Astrocyte of the spinal cord (primary cell): ENCODE data around the gene RP9.

ENCODE experiments used
- DNase-seq: peaks from one replicate; pipeline ENCODE4 v3.0.0; 2011; ENCODE audit warnings: low read depth, low spot score
- H3K4me3 ChIP-seq: 2 replicates; pipeline ENCODE4 v1.5.1; 2011; ENCODE audit warnings: low read depth, mild to moderate bottlenecking, low read length, moderate library complexity
- in situ Hi-C: cut with HindIII; loops from 2 replicates; pipeline ENCODE4 v1.10.0; 2017; ENCODE audit warnings: low sequenced_read_pairs
- TF ChIP-seq, protein P1 (sequence below): IDR thresholded peaks from 2 replicates; pipeline ENCODE4 v1.5.1; 2012; ENCODE audit warnings: low read depth, mild to moderate bottlenecking, low read length, inconsistent platforms

Gene RP9

DNA sequence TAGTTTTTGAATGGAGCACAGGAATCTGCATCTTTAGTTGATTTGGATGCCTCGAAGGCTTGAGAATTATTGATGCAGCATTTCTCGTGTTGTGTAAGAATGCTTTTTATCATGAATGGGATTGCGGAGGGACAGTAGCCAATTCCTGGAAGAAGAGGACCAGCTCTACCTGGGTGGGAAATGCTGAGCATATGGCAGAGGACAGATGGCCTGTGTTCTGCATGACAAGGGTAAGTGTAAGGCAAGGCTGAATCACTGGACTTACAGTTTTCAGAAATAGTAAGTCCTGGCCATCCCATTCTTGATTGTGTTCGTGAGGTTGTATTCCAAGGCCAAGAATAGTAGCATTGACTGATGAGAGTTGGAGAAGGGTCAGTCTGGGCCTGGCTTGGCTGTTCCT, 15.9 kb downstream of the RP9 start:
- in situ Hi-C loops, result no loop called here
- no peak for DNase-seq
- H3K4me3 ChIP-seq, result no peak overlapping the region
- TF ChIP-seq, protein P1, sequence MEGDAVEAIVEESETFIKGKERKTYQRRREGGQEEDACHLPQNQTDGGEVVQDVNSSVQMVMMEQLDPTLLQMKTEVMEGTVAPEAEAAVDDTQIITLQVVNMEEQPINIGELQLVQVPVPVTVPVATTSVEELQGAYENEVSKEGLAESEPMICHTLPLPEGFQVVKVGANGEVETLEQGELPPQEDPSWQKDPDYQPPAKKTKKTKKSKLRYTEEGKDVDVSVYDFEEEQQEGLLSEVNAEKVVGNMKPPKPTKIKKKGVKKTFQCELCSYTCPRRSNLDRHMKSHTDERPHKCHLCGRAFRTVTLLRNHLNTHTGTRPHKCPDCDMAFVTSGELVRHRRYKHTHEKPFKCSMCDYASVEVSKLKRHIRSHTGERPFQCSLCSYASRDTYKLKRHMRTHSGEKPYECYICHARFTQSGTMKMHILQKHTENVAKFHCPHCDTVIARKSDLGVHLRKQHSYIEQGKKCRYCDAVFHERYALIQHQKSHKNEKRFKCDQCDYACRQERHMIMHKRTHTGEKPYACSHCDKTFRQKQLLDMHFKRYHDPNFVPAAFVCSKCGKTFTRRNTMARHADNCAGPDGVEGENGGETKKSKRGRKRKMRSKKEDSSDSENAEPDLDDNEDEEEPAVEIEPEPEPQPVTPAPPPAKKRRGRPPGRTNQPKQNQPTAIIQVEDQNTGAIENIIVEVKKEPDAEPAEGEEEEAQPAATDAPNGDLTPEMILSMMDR, result no peak

DNA sequence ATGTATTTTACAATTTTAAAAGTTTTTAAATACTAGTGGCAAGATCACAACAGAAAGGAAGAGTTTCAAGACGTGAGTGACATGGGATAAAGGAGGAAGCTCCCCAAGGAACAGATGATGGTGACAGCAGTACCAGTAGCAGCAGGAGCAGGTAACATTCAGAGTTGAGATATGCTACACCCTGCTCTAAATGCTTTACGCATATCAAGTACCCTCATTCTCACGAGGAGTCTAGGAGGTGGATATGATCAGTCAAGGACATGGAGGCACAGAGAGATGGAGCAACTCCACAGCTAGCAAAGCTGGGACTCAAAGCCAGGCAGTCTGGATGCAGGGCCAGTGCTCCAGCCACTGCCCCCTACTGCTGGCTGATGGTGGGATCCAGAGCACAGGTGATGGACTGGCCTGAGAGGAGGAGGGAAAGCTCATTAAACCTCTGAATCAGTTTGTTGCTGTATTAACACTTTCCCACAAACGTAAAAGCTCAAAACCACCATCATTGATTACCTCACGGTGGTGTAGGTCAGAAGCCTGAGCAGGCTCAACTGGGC, 17.5 kb downstream of the RP9 start:
- TF ChIP-seq, protein P1, result no peak
- in situ Hi-C loops, result no loop called here
- H3K4me3 ChIP-seq, result no peak overlapping the region
- no peak for DNase-seq

DNA sequence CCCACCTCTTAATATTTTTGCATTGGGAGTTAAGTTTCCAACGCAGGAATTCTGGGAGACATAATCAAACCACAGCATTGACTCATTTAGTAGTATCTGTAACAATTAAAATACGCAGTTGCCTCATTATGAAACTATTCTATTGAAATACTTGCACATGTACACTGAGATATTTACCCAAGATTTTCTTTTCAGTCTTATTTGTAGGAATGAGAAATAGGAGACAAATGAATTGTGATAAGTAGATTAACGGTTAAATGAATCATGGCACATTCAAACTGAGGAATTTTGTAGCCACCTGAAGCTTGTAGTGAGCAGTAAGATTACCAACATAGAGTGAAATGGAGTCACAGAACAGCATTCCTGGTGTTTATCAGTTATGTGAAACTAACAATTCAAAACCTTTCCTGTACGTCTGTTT, 18.1 kb downstream of the RP9 start:
- DNase-seq, result peak; percentile 39
- no peak overlapping the region for H3K4me3 ChIP-seq
- TF ChIP-seq, protein P1, result no peak
- in situ Hi-C loops, result no loop called here

DNA sequence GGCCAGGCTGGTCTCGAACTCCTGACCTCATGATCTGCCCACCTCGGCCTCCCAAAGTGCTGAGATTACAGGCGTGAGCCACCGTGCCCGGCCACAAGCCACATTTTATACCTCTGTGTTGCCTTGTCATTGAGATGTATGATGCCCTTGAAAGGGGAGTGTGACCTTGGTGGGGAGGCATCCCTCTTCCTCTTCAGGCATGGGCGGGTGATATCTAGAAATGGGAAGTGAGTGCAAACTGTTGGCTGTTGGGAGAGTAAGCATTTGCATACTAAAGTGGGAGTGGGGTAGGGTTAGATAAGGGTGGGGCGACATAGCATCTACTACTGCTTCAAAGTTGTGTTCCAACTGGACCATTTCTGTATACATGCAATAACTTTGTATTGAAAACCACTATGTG, 20.1 kb downstream of the RP9 start:
- no peak for DNase-seq
- TF ChIP-seq, protein P1, result no peak
- no peak overlapping the region for H3K4me3 ChIP-seq
- in situ Hi-C loops, result no loop called here

DNA sequence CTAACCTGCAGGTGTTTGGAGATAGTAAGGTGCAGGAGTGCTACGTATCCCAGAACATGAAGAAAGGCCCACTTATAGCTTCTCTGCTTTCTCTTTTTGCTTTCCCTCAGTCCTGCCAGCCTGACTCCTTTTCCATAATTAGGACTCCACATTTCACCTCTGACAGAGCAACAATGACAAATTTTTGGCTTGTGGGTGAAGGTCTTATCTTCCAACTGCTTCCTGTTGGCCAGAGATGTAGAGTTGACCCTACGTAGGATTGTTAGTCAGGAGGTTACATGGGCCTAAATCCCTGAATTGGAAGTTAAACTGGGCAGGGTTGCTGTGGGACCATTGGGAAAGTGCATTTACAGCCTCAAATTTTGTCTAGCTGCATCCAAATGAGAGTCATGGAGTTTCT, 21.3 kb downstream of the RP9 start:
- DNase-seq, result no peak
- TF ChIP-seq, protein P1, result no peak
- in situ Hi-C loops, result no loop called here
- no peak overlapping the region for H3K4me3 ChIP-seq

DNA sequence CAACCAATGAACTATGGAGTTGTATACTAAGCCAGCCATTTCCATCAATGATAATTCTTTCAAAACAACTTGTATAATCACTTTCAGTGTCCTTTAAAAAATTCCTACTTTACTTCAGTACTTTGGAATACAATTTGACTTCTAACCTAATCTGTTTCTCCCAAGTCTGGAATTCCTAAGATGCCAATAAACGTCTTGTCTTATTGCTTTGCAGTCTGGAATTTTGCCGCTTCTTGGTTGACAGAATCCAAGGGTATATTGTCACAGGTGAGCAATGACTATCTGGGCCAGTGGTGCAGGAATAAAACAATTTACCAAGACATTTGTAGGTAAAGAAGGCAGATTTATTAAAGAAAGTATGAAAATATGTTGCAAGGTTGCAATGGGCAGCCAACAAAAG, 21.8 kb downstream of the RP9 start:
- TF ChIP-seq, protein P1, result no peak
- no peak overlapping the region for H3K4me3 ChIP-seq
- in situ Hi-C loops, result no loop called here
- no peak for DNase-seq
